Gastrocnemius medialis (tissue), 4 donors: ENCODE data around the gene MEF2A. TPM values are rescaled to one million over a fixed set of nuclear protein-coding genes. Genes with fewer than 3 reads are reported as not detected.

Source experiments
- ATAC-seq, 2 donors: fragments of 150-250 bp; one replicate each; pipeline ENCODE4 v1.9.1; 2016
- DNase-seq, 2 donors: peaks; one replicate each; pipeline ENCODE4 v3.0.0-alpha.2; 2019
- H3K27ac ChIP-seq, 4 donors: fragments of 200-600 bp; sonication (generic); 1 replicate in 1 of 4; 2 replicates in 3 of 4; pipeline ENCODE4 v1.5.1; 2016 to 2018; ENCODE audit warnings: mild to moderate bottlenecking in 2 of 4, moderate library complexity in 1 of 4
- H3K27me3 ChIP-seq, 3 donors: fragments of 200-600 bp; sonication (generic) in 2 of 3; 1 replicate in 1 of 3; 2 replicates in 2 of 3; pipeline versions ENCODE4 v1.5.1 to v1.6.0; 2016 to 2019; ENCODE audit warnings: mild to moderate bottlenecking in 1 of 3, moderate library complexity in 1 of 3
- H3K36me3 ChIP-seq, 2 donors: fragments of 200-600 bp; sonication (generic) in 1 of 2; one replicate each; pipeline ENCODE4 v1.5.1; 2017 to 2018
- H3K4me1 ChIP-seq, 2 donors: fragments of 200-600 bp; sonication (generic) in 1 of 2; one replicate each; pipeline ENCODE4 v1.5.1; 2016 to 2017; ENCODE audit warnings: mild to moderate bottlenecking in 2 of 2
- H3K4me3 ChIP-seq, 4 donors: fragments of 200-600 bp; sonication (generic) in 3 of 4; 1 replicate in 1 of 4; 2 replicates in 3 of 4; pipeline ENCODE4 v1.5.1; 2016 to 2019; ENCODE audit warnings: mild to moderate bottlenecking in 2 of 4
- H3K9me3 ChIP-seq, 3 donors: fragments of 200-600 bp; sonication (generic) in 2 of 3; 1 replicate in 1 of 3; 2 replicates in 2 of 3; pipeline ENCODE4 v1.5.1; 2016 to 2019
- CTCF ChIP-seq, 5 experiments: fragments of 450-650 bp in 3 of 5; fragments of 200-600 bp in 2 of 5; sonication (generic) in 2 of 5; IDR thresholded peaks in 4 of 5; conservative IDR thresholded peaks in 1 of 5; 1 replicate in 4 of 5; 2 replicates in 1 of 5; pipeline ENCODE4 v1.5.1; 2016 to 2019; ENCODE audit warnings: antibody characterized with exemption in 5 of 5, mild to moderate bottlenecking in 3 of 5, moderate library complexity in 3 of 5
- POLR2A ChIP-seq, 2 donors: fragments of 450-650 bp; IDR thresholded peaks; one replicate each; pipeline ENCODE4 v1.6.1; 2017; ENCODE audit warnings: antibody characterized with exemption in 2 of 2, mild to moderate bottlenecking in 2 of 2, moderate library complexity in 2 of 2
- in situ Hi-C, 4 donors: fragments of 200-750 bp; cut with MboI; loops; one replicate each; pipeline versions ENCODE4 v1.15.0 to v1.8.0; 2017; ENCODE audit warnings: low sequenced_read_pairs in 4 of 4
- intact Hi-C: fragments of 100-400 bp; cut with DNase I; formaldehyde crosslinking; loops from one replicate; pipeline ENCODE4 v1.15.1; 2023; ENCODE audit warnings: low total_unique reads
- total RNA-seq, 4 donors: library from RNA; depleted of rRNA; stranded (reverse); fragments of >200 nt; gene quantifications; one replicate each; pipeline versions ENCODE4 v1.1.0 to v1.2.3, GENCODE V29; 2016

Gene MEF2A
- total RNA-seq, 4 donors from 2014 or later, result 66.9 to 128 (median 107) TPM

GRCh38 chr15:99631255-99631654, 65.5 kb downstream of the MEF2A start:
- Histone ChIP-seq H3K4me1 (peaks cover 46 to 54% of the 10 kb centered on the region in 2 donors), H3K36me3 (no peaks in the 10 kb centered on the region), H3K4me3 (peak overlapping the region in 1 of 4 donors; percentile 7), H3K27ac (peak overlapping the region; percentile 65 to 79 (median 70)), H3K27me3 (no peaks in the 10 kb centered on the region), H3K9me3 (no peaks in the 10 kb centered on the region)
- DNase-seq, result no peak
- intact Hi-C loops (no loop called here), in situ Hi-C loops (loop anchor here in 1 of 4 donors (10.0 kb wide), 1 partner anchor 64 kb away; no protein-coding TSS in a partner anchor)
- peak; percentile 85 to 92 for ATAC-seq
- no peak for TF ChIP-seq CTCF (IDR thresholded peaks at IDR 0.05 in 4 of 5, conservative IDR thresholded peaks at IDR 0.05 in 1 of 5)

DNA sequence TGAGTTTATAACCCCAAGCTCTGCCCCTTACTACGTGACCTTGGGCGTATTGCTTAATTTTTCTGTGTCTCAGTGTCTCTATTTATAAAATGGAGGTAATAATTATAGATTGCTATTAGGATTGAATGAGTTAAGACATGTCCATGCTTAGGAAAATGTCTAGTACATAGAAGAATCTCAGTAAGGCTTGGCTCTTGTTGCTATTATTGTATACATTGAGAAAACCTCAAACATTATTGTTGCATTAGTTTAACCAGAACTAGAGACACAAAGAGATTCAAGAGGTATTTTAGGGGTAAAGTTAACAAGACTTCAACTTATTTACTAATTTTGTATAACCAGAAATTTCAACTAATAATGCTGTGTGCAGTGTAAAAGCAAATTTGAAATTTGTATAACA, 66.7 kb downstream of the MEF2A start:
- in situ Hi-C loops (loop anchor here in 1 of 4 donors (10.0 kb wide), 1 partner anchor 62 kb away; no protein-coding TSS in a partner anchor), intact Hi-C loops (no loop called here)
- Histone ChIP-seq H3K4me3 (no peak overlapping the region), H3K36me3 (no peaks in the 10 kb centered on the region), H3K4me1 (peaks cover 40 to 47% of the 10 kb centered on the region in 2 donors), H3K9me3 (no peaks in the 10 kb centered on the region), H3K27ac (peak overlapping the region; percentile 65 to 79 (median 70)), H3K27me3 (no peaks in the 10 kb centered on the region)
- TF ChIP-seq CTCF (IDR thresholded peaks at IDR 0.05 in 4 of 5, conservative IDR thresholded peaks at IDR 0.05 in 1 of 5) (no peak), POLR2A (IDR thresholded peaks at IDR 0.05) (no peak)
- ATAC-seq, result no peak
- no peak for DNase-seq

DNA sequence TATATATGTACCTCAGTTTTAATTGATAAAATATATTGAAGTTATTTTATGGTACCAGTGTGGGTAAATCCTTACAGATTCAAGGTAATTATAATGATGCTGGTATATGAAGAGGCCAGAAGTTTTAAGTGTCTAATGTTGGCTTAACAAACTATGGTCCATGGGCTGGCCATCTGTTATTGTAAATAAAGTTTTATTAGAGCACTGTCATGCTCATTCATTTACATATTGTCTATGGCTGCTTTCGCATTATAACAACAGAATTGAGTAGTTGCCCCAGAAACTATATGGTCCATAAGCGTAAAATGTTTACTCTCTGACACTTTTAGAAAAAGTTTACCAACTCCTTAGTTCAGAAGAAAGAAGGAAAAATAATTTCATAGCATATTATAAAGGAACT, 67.9 kb downstream of the MEF2A start:
- intact Hi-C loops, result no loop called here
- Histone ChIP-seq H3K9me3 (no peaks in the 10 kb centered on the region), H3K4me3 (no peak overlapping the region), H3K27ac (peak overlapping the region in 1 of 4 donors; percentile 45), H3K27me3 (no peaks in the 10 kb centered on the region), H3K36me3 (no peaks in the 10 kb centered on the region), H3K4me1 (peaks cover 38 to 47% of the 10 kb centered on the region in 2 donors)
- DNase-seq (no peak), ATAC-seq (no peak)
- in situ Hi-C loops, result loop anchor here in 1 of 4 donors (10.0 kb wide), 1 partner anchor 61 kb away; no protein-coding TSS in a partner anchor
- TF ChIP-seq POLR2A (IDR thresholded peaks at IDR 0.05) (no peak), CTCF (IDR thresholded peaks at IDR 0.05 in 4 of 5, conservative IDR thresholded peaks at IDR 0.05 in 1 of 5) (no peak)

DNA sequence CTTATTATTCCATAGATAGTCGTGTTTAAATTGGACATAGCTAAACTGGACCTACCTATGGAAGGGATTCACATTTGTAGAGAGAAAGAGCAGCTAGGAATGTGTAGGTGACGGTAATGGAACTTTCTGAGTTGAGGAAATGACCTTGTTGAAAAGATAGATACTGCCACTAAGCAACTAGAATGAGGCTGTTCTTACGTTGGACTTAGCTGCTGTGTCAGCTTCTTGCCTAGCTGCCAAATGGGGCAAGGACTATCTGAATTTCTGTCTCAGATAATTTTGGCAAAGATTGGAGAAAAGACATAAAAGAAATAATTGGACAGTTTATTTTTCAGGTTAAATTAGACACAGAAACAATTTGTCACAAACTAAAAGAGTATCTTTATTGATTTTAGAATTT, 68.8 kb downstream of the MEF2A start:
- Histone ChIP-seq H3K9me3 (no peaks in the 10 kb centered on the region), H3K36me3 (no peaks in the 10 kb centered on the region), H3K27me3 (no peaks in the 10 kb centered on the region), H3K4me1 (peaks cover 41 to 47% of the 10 kb centered on the region in 2 donors), H3K27ac (peak overlapping the region in 2 of 4 donors; percentile 31 to 45), H3K4me3 (no peak overlapping the region)
- ATAC-seq, result no peak
- in situ Hi-C loops, result loop anchor here in 1 of 4 donors (10.0 kb wide), 1 partner anchor 60 kb away; no protein-coding TSS in a partner anchor
- TF ChIP-seq POLR2A (IDR thresholded peaks at IDR 0.05) (no peak), CTCF (IDR thresholded peaks at IDR 0.05 in 4 of 5, conservative IDR thresholded peaks at IDR 0.05 in 1 of 5) (no peak)
- no peak for DNase-seq
- intact Hi-C loops, result no loop called here

- in situ Hi-C loops, result loop anchor here in 1 of 4 donors (10.0 kb wide), 1 partner anchor 60 kb away; no protein-coding TSS in a partner anchor
- H3K36me3 ChIP-seq, result no peaks in the 10 kb centered on the region
- peaks cover 41 to 48% of the 10 kb centered on the region in 2 donors for H3K4me1 ChIP-seq
- ATAC-seq (no peak), DNase-seq (no peak)
- TF ChIP-seq CTCF (IDR thresholded peaks at IDR 0.05 in 4 of 5, conservative IDR thresholded peaks at IDR 0.05 in 1 of 5) (no peak), POLR2A (IDR thresholded peaks at IDR 0.05) (no peak)
- intact Hi-C loops, result no loop called here
- H3K4me3 ChIP-seq, result no peak overlapping the region
- no peaks in the 10 kb centered on the region for H3K27me3 ChIP-seq
- H3K9me3 ChIP-seq, result no peaks in the 10 kb centered on the region
- H3K27ac ChIP-seq, result peak overlapping the region in 2 of 4 donors; percentile 31 to 45
These were observed 69.4 kb downstream of the MEF2A start for GRCh38 chr15:99635145-99635544.
